Spleen (tissue), 11 donors: ENCODE measurements around the gene ACOX2. TPM values are rescaled to one million over a fixed set of nuclear protein-coding genes. Genes with fewer than 3 reads are reported as not detected.
A peak's percentile ranks its signal among the peaks of the same experiment; 100 is the strongest.

ENCODE experiments used
- DNase-seq: peaks from one replicate; pipeline ENCODE4 v3.0.0-alpha.2; 2020
- H3K27ac ChIP-seq, 8 donors: fragments of 200-600 bp; sonication (generic) in 7 of 8; 1 replicate in 4 of 8; 2 replicates in 4 of 8; pipeline versions ENCODE4 v1.5.0 to v1.8.0; 2016 to 2021; ENCODE audit warnings: inconsistent platforms in 4 of 8, mild to moderate bottlenecking in 4 of 8, moderate library complexity in 1 of 8
- H3K27me3 ChIP-seq, 7 donors: fragments of 200-600 bp; sonication (generic) in 6 of 7; replicated peaks in 1 of 7; 1 replicate in 4 of 7; 2 replicates in 3 of 7; pipeline versions ENCODE4 v1.5.0 to v1.8.0; 2016 to 2021; ENCODE audit warnings: inconsistent platforms in 3 of 7, mild to moderate bottlenecking in 1 of 7
- H3K36me3 ChIP-seq, 6 donors: fragments of 200-600 bp; sonication (generic) in 5 of 6; 1 replicate in 4 of 6; 2 replicates in 2 of 6; pipeline versions ENCODE4 v1.5.0 to v1.8.0; 2016 to 2021; ENCODE audit warnings: inconsistent platforms in 2 of 6
- H3K4me1 ChIP-seq, 6 donors: fragments of 200-600 bp; sonication (generic) in 5 of 6; 1 replicate in 3 of 6; 2 replicates in 3 of 6; pipeline versions ENCODE4 v1.5.0 to v1.8.0; 2016 to 2021; ENCODE audit warnings: inconsistent platforms in 3 of 6
- H3K4me3 ChIP-seq, 8 donors: fragments of 200-600 bp; sonication (generic) in 7 of 8; 1 replicate in 4 of 8; 2 replicates in 4 of 8; pipeline versions ENCODE4 v1.5.0 to v1.8.0; 2016 to 2021; ENCODE audit warnings: inconsistent platforms in 4 of 8, mild to moderate bottlenecking in 4 of 8, moderate library complexity in 2 of 8
- H3K9me3 ChIP-seq, 8 donors: fragments of 200-600 bp; sonication (generic) in 7 of 8; 1 replicate in 4 of 8; 2 replicates in 4 of 8; pipeline versions ENCODE4 v1.5.0 to v1.8.0; 2016 to 2021; ENCODE audit warnings: inconsistent platforms in 4 of 8
- CTCF ChIP-seq, 11 experiments: fragments of 200-600 bp in 7 of 11; fragments of 450-650 bp in 4 of 11; sonication (generic) in 4 of 11; IDR thresholded peaks in 8 of 11; conservative IDR thresholded peaks in 3 of 11; 1 replicate in 7 of 11; 2 replicates in 4 of 11; pipeline versions ENCODE4 v1.4.0 to v1.8.0; 2016 to 2021; ENCODE audit warnings: antibody characterized with exemption in 11 of 11, inconsistent platforms in 4 of 11, mild to moderate bottlenecking in 1 of 11
- POLR2A ChIP-seq, 3 donors: fragments of 450-650 bp; IDR thresholded peaks; one replicate each; pipeline ENCODE4 v1.5.1; 2017; ENCODE audit warnings: antibody characterized with exemption in 3 of 3, mild to moderate bottlenecking in 1 of 3
- POLR2AphosphoS5 ChIP-seq, 3 donors: sonication (generic); formaldehyde crosslinking; IDR thresholded peaks; one replicate each; pipeline ENCODE4 v1.5.1; 2017; ENCODE audit warnings: antibody characterized with exemption in 3 of 3
- WGBS, 5 donors: extraction: QIAGEN DNeasy Blood & Tissue Kit in 3 of 5; methylation state at CpG; one replicate each; pipeline versions ENCODE4 v1.1.5 to v1.1.7; 2013 to 2018; 5-methylcytosine and 5-hydroxymethylcytosine counted together
- intact Hi-C: fragments of 100-400 bp; cut with DNase I; formaldehyde crosslinking; loops from one replicate; pipeline ENCODE4 v1.15.0; 2023; ENCODE audit warnings: low total_unique reads
- polyA plus RNA-seq, 3 donors: library from polyadenylated mRNA; stranded (reverse); fragments of 200-250 nt; gene quantifications; one replicate each; pipeline ENCODE4 v1.2.1, GENCODE V29; 2013
- total RNA-seq, 7 donors: library from RNA; depleted of rRNA in 3 of 7; stranded (reverse); fragments of >200 nt in 3 of 7; fragmentation: NEBNext Ultra II Directional in 4 of 7; extraction: Animal tissue kit (Norgen Biotek cat#: 25700) in 4 of 7; gene quantifications; one replicate each; pipeline versions ENCODE4 v1.1.0 to v1.2.1, GENCODE V29; 2016 to 2021
- donor health status: healthy with polysubstance abuse.
- donor health status: DM: no; HTN: no; CAD: no; lungs with moderate emphysema.
- donor health status: DM: no; HTN: no; CAD: no.
- donor health status: Bipolar disorder and iron deficiency.
- donor health status: healthy.
- donor health status: DM: no; HTN: no; CAD: no.
- donor health status: DM: yes; HTN: yes; CAD: no.

The ACOX2 gene
- total and polyA plus RNA-seq, 10 donors = 1.3 to 11.5 (median 5.0) TPM

DNA sequence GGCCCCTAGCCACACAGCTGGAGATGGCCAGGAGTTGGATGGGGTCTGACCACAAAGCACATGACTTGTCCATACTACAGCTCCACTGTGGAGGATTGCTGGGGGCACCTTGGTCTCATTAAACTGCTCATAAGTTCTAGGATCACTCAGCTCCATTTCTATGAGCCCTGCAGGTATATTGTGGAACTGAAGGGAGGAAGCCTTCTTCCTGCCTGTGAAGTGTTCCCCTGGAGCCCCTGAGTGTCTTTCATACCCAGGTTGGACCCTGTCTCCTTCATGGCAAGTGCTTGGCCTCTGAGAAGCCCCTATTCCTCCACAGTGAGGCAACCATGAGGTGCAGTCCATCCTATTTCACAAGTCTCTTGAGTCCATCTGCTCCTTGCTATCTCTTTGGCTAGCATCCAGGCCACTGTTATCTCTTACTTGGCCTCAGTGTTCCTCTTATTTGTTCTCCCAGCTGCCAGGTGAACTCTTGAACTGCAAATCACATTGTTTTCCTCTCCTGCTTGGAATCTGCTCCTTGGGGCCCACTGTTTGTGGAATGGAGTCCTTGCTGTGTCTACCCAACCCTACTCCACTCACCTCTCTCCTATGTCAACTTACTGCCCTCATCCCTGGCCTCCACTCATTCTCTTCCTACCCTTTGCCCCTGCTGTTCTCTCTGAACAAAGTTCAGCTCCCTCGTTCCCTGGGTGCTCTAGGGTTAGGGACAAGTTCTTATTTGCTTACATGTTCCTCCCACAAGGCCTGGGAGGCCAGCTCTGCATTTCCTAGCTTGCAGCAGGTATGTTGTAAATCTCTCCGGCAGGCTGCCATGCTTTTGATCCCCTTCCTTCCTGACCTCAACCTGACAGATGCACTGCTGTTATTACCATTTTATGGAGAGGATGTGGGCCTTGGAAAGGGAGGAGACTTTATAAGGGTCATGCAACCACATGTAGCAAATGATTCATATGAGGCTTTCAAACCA lies 1.2 kb downstream of the ACOX2 start:
- Histone ChIP-seq H3K36me3 (no peaks in the 10 kb centered on the region), H3K9me3 (no peaks in the 10 kb centered on the region), H3K27ac (peak overlapping the region in 2 of 8 donors; percentile 33 to 58), H3K4me3 (peak overlapping the region in 1 of 8 donors; percentile 6), H3K4me1 (peaks cover 0 to 34% (median 13%) of the 10 kb centered on the region in 6 donors), H3K27me3 (no peaks in the 10 kb centered on the region)
- no peak for DNase-seq
- intact Hi-C loops = loop anchor here (10.0 kb wide), 2 partner anchors 71 to 211 kb away; no protein-coding TSS in a partner anchor
- no peak for TF ChIP-seq POLR2AphosphoS5 (IDR thresholded peaks at IDR 0.05)
- no peak for TF ChIP-seq POLR2A (IDR thresholded peaks at IDR 0.05)
- TF ChIP-seq CTCF (IDR thresholded peaks at IDR 0.05 in 8 of 11, conservative IDR thresholded peaks at IDR 0.05 in 3 of 11) = no peak
- 19 to 32% (median 27%) methylated on average over 2 of the region's 2 CpGs for WGBS, 5 donors

DNA sequence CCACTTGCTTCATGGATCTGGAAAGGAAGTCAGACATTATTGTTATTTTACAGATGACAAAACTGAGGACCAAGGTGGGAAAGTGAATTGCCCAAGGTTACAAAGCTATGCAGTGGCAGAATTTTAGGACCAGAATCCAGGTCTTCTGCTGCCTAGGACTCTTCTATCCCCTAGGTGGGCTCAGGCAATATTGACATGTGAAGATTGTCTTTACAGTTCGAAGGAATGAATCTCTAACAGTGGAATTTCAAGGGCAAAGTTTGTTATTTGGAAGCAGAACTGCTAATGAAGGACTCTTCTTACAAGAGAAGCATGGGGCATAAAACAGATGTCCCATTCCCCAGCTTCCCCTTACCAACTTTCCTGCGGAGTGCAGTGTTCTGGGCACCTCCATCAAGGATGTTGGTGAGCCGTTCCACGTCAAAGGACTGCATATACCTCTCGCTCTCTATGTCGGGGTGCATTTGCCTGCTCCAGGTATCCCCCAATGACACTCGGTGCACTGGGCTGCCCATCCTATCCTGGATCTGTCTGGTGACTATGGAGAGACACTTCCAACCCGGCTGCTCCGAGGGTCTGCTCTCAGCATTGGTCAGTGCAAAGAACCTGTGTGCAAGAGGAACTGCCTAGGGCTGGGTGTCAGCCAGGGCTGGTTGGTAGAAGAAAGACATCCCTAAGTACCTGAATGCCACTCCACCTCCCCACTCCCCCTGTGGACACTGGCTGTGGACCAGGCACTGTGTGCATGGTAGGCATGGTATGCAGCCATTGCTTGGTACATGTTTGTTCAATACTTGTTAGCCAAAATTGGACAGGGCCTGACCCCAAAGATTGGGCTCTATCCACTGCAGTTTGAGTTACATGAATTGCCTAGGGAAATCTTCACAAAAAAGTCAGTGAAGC lies 2.1 kb downstream of the ACOX2 start:
- Histone ChIP-seq H3K4me3 (no peak overlapping the region), H3K27ac (no peak overlapping the region), H3K36me3 (no peaks in the 10 kb centered on the region), H3K9me3 (no peaks in the 10 kb centered on the region), H3K27me3 (no peaks in the 10 kb centered on the region), H3K4me1 (peaks cover 0 to 34% (median 13%) of the 10 kb centered on the region in 6 donors)
- no peak for DNase-seq
- TF ChIP-seq CTCF (IDR thresholded peaks at IDR 0.05 in 8 of 11, conservative IDR thresholded peaks at IDR 0.05 in 3 of 11) = no peak
- TF ChIP-seq POLR2A (IDR thresholded peaks at IDR 0.05) = no peak
- no peak for TF ChIP-seq POLR2AphosphoS5 (IDR thresholded peaks at IDR 0.05)
- intact Hi-C loops = loop anchor here (10.0 kb wide), 2 partner anchors 70 to 210 kb away; no protein-coding TSS in a partner anchor
- WGBS, 5 donors = 86 to 96% (median 96%) methylated on average over 7 to 9 of the region's 9 CpGs

- Histone ChIP-seq H3K4me1 (peaks cover 0 to 39% (median 10%) of the 10 kb centered on the region in 6 donors), H3K27ac (no peak overlapping the region), H3K4me3 (no peak overlapping the region), H3K9me3 (no peaks in the 10 kb centered on the region), H3K27me3 (no peaks in the 10 kb centered on the region), H3K36me3 (no peaks in the 10 kb centered on the region)
- DNase-seq = peak; percentile 94
- intact Hi-C loops = loop anchor here (10.0 kb wide), 2 partner anchors 68 to 208 kb away; no protein-coding TSS in a partner anchor
- TF ChIP-seq POLR2A (IDR thresholded peaks at IDR 0.05) (no peak), POLR2AphosphoS5 (IDR thresholded peaks at IDR 0.05) (peak; percentile 56 to 68 (median 58)), CTCF (IDR thresholded peaks at IDR 0.05 in 8 of 11, conservative IDR thresholded peaks at IDR 0.05 in 3 of 11) (peak; percentile 84 to 97 (median 95))
- 19 to 25% (median 22%) methylated on average over 11 of the region's 11 CpGs for WGBS, 5 donors
Measured at GRCh38 chr3:58532794-58533220, 4.2 kb downstream of the ACOX2 start.
